Mesodermal cell (in vitro differentiated cells): Measurements from ENCODE around the gene SLC5A12.

ENCODE experiments used
- H3K27ac ChIP-seq: 2 replicates; pipeline ENCODE4 v1.7.0; 2013; ENCODE audit warnings: mild to moderate bottlenecking, low read depth, low read length, moderate library complexity; ENCODE audit not compliant: severe bottlenecking
- H3K36me3 ChIP-seq: 2 replicates; pipeline ENCODE4 v1.7.1; 2013; ENCODE audit warnings: mild to moderate bottlenecking, low read length, moderate library complexity; ENCODE audit not compliant: control insufficient read depth, insufficient read depth
- H3K4me1 ChIP-seq: one replicate; pipeline ENCODE4 v1.7.1; 2013; ENCODE audit warnings: mild to moderate bottlenecking, low read length; ENCODE audit not compliant: insufficient read depth, control insufficient read depth, poor library complexity, severe bottlenecking
- H3K4me3 ChIP-seq: 2 replicates; pipeline ENCODE4 v1.7.0; 2013; ENCODE audit warnings: low read length, control low read depth, mild to moderate bottlenecking; ENCODE audit not compliant: insufficient read depth, poor library complexity, severe bottlenecking; ENCODE audit errors: extremely low read depth
- H3K9me3 ChIP-seq: 2 replicates; pipeline ENCODE4 v1.7.1; 2013; ENCODE audit warnings: mild to moderate bottlenecking, low read length, moderate library complexity; ENCODE audit not compliant: control insufficient read depth
- WGBS, 2 experiments: methylation state at CpG; one replicate each; pipeline ENCODE4 v1.1.5; 2013; ENCODE audit warnings: missing lambda C conversion rate in 2 of 2; ENCODE audit not compliant: insufficient coverage in 2 of 2; 5-methylcytosine and 5-hydroxymethylcytosine counted together

Gene SLC5A12

GRCh38 chr11:26753723-26754504, 32.1 kb upstream of the SLC5A12 start:
- H3K4me3 ChIP-seq = no peak overlapping the region
- H3K4me1 ChIP-seq = no peaks in the 10 kb centered on the region
- WGBS, 2 experiments = 24 to 41% methylated on average over 5 of the region's 9 CpGs
- no peaks in the 10 kb centered on the region for H3K36me3 ChIP-seq
- H3K9me3 ChIP-seq = no peaks in the 10 kb centered on the region
- no peak overlapping the region for H3K27ac ChIP-seq

DNA sequence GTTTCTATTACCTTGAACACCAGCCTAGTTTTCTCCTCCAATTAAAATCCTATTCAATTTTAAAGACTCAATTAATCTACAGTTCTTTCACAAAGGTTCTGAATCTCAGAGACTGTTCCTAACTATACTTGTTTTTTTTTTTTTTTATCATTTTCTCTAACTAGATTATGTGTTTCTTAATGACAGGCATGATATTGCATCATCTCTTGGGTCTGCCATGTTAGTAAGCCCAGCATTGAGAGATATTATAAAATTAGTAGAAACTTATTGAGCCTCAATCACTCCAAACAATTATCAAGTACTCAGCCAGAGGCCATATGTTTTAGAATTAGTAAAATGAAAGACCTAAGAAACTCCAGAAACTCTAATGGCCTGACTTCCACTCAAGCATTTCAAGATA, 28.1 kb upstream of the SLC5A12 start:
- Histone ChIP-seq H3K4me1 (no peaks in the 10 kb centered on the region), H3K27ac (no peak overlapping the region), H3K4me3 (no peak overlapping the region), H3K36me3 (no peaks in the 10 kb centered on the region), H3K9me3 (no peaks in the 10 kb centered on the region)

GRCh38 chr11:26743622-26744021, 21.8 kb upstream of the SLC5A12 start:
- Histone ChIP-seq H3K9me3 (no peaks in the 10 kb centered on the region), H3K4me3 (no peak overlapping the region), H3K27ac (no peak overlapping the region), H3K36me3 (no peaks in the 10 kb centered on the region), H3K4me1 (no peaks in the 10 kb centered on the region)

GRCh38 chr11:26742966-26743365, 21.1 kb upstream of the SLC5A12 start:
- WGBS, 2 experiments = no CpG with 5 or more reads among the region's 1 CpG
- H3K36me3 ChIP-seq = no peaks in the 10 kb centered on the region
- no peak overlapping the region for H3K27ac ChIP-seq
- no peak overlapping the region for H3K4me3 ChIP-seq
- no peaks in the 10 kb centered on the region for H3K9me3 ChIP-seq
- no peaks in the 10 kb centered on the region for H3K4me1 ChIP-seq

DNA sequence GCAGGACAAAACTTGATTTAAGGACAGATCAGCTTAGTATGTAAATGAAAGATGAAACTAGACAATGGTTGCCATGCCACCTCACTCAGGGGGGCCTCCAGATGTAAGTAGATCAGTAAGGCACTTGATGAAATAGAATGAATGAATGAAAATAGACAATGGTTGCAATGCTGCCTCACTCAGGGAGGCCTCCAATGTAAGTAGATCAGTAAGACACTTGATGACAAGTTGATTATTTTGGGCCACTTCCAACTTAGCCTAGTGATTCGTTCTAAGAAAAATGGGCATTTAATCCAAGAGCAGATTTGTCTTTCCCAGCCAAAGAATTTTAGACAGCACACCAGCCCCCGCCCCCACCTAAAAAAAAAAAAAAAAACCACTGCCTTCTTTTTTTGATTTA, 19.2 kb upstream of the SLC5A12 start:
- H3K4me3 ChIP-seq = no peak overlapping the region
- H3K9me3 ChIP-seq = no peaks in the 10 kb centered on the region
- no CpG with 5 or more reads among the region's 2 CpGs for WGBS, 2 experiments
- no peaks in the 10 kb centered on the region for H3K36me3 ChIP-seq
- no peaks in the 10 kb centered on the region for H3K4me1 ChIP-seq
- H3K27ac ChIP-seq = no peak overlapping the region

- Histone ChIP-seq H3K4me1 (no peaks in the 10 kb centered on the region), H3K36me3 (no peaks in the 10 kb centered on the region), H3K4me3 (no peak overlapping the region), H3K9me3 (no peaks in the 10 kb centered on the region), H3K27ac (no peak overlapping the region)
- 40 to 52% methylated on average over 2 to 4 of the region's 5 CpGs for WGBS, 2 experiments
These were observed 17.7 kb upstream of the SLC5A12 start for GRCh38 chr11:26739366-26740073.

DNA sequence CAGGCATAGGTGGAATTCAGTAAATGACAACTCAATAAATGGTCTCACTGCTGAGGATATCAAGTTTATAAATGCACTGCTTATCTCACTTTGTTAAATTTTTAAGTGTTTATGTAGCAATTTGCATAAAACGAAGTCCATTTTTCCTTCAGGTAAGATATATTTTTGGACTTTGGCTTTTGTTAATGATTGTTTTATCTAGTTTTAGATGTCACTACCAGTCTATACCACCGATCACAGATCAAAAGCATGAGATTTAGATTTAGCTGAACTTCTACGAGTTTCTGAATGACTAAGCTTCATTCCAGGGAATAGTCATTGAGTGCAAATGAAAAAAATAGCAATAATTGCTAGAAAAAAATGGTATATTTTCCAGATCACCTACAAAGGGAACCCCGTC, 12.8 kb upstream of the SLC5A12 start:
- Histone ChIP-seq H3K27ac (no peak overlapping the region), H3K36me3 (no peaks in the 10 kb centered on the region), H3K9me3 (no peaks in the 10 kb centered on the region), H3K4me1 (no peaks in the 10 kb centered on the region), H3K4me3 (no peak overlapping the region)
- 83% methylated on average over 1 of the region's 4 CpGs; no CpG with 5 or more reads in 1 of the 2 experiments for WGBS, 2 experiments

DNA sequence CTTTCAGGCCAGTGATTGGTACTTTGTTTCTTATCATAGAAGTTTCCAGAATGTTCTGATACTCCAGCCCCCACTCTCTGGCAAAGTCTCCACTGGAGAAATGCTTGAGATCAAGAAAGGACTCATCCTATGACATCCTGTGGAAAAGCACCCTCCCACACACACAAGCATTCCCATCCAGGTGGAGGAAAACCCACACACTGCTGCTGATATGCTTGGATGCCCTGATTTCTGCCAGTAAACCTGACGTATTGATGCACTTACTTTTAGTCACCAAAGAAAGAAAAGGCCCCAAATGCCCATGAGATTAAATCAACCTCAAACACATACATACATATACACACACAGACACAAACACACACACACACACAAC, 9.2 kb upstream of the SLC5A12 start:
- no peaks in the 10 kb centered on the region for H3K36me3 ChIP-seq
- no peaks in the 10 kb centered on the region for H3K9me3 ChIP-seq
- no peak overlapping the region for H3K27ac ChIP-seq
- WGBS, 2 experiments = 80 to 90% methylated on average over 1 of the region's 1 CpG
- H3K4me3 ChIP-seq = no peak overlapping the region
- H3K4me1 ChIP-seq = no peaks in the 10 kb centered on the region

GRCh38 chr11:26730414-26731083, 8.7 kb upstream of the SLC5A12 start:
- H3K4me1 ChIP-seq = no peaks in the 10 kb centered on the region
- WGBS, 2 experiments = 93% methylated on average over 4 of the region's 4 CpGs; no CpG with 5 or more reads in 1 of the 2 experiments
- H3K27ac ChIP-seq = no peak overlapping the region
- H3K4me3 ChIP-seq = no peak overlapping the region
- H3K9me3 ChIP-seq = no peaks in the 10 kb centered on the region
- no peaks in the 10 kb centered on the region for H3K36me3 ChIP-seq

GRCh38 chr11:26729284-26729683, 7.4 kb upstream of the SLC5A12 start:
- Histone ChIP-seq H3K27ac (no peak overlapping the region), H3K9me3 (no peaks in the 10 kb centered on the region), H3K36me3 (no peaks in the 10 kb centered on the region), H3K4me1 (no peaks in the 10 kb centered on the region), H3K4me3 (no peak overlapping the region)
- no CpG with 5 or more reads among the region's 1 CpG for WGBS, 2 experiments

- no peak overlapping the region for H3K4me3 ChIP-seq
- WGBS, 2 experiments = 100% methylated on average over 1 of the region's 3 CpGs
These were observed 5.1 kb upstream of the SLC5A12 start for GRCh38 chr11:26726960-26727359.

More at GRCh38 chr11:26726960-26727359, 5.1 kb upstream of the SLC5A12 start:
- no peaks in the 10 kb centered on the region for H3K36me3 ChIP-seq
- no peaks in the 10 kb centered on the region for H3K4me1 ChIP-seq
- H3K27ac ChIP-seq = no peak overlapping the region
- no peaks in the 10 kb centered on the region for H3K9me3 ChIP-seq
